HepG2 (cell line): ENCODE results near the gene CKLF. TPM values are rescaled to one million over a fixed set of nuclear protein-coding genes. Genes with fewer than 3 reads are reported as not detected.
A peak's percentile ranks its signal among the peaks of the same experiment; 100 is the strongest.

ENCODE experiments used
- ATAC-seq: fragments of 200-7000 bp; cut with Tn5 transposase; 3 replicates; pipeline ENCODE4 v1.9.1; 2020; ENCODE audit warnings: mild to moderate bottlenecking, moderate library complexity
- BruUV-seq: library from RNA; stranded (reverse); fragments of 400-500 nt; replicated peaks from 2 replicates; lab custom pipeline; 2021; lab: Mats Ljungman, UMichigan
- CTCF ChIA-PET: fragments of 300-600 bp; formaldehyde crosslinking; extraction: SDS; loops from one replicate; lab custom pipeline; 2021; ENCODE audit warnings: low total read pairs, inconsistent platforms, low intra/inter-chr PET ratio; lab: Yijun Ruan, JAX
- POLR2A ChIA-PET: fragments of 350-600 bp; sonication (Branson Sonifier 250); formaldehyde crosslinking; loops from one replicate; lab custom pipeline; 2020; ENCODE audit warnings: antibody characterized with exemption, inconsistent platforms; lab: Yijun Ruan, JAX
- DNase-seq: peaks from one replicate; pipeline ENCODE4 v3.0.0-alpha.2; 2015; ENCODE audit warnings: low spot score
- FAIRE-seq: peaks from 3 replicates; lab custom pipeline; 2011; peaks lifted over from hg19 to GRCh38; lab: Jason Lieb, UNC
- H2AFZ ChIP-seq: one replicate; pipeline ENCODE4 v1.6.1; 2011; ENCODE audit warnings: low read length, inconsistent platforms
- H3K27ac ChIP-seq: fragments of 300-600 bp; 3 replicates; pipeline ENCODE4 v1.8.0; 2011; ENCODE audit warnings: mixed run types, mild to moderate bottlenecking, mixed read lengths, low read length, inconsistent platforms; ENCODE audit not compliant: insufficient read depth; ENCODE audit errors: extremely low read length
- H3K27me3 ChIP-seq, 2 experiments: fragments of 200-600 bp in 1 of 2; 2 replicates in 1 of 2; 3 replicates in 1 of 2; pipeline versions ENCODE4 v1.6.0 to v1.8.0; 2011; ENCODE audit warnings: low read length in 2 of 2, mild to moderate bottlenecking in 2 of 2, moderate library complexity in 2 of 2, inconsistent platforms in 1 of 2; ENCODE audit not compliant: insufficient read depth in 2 of 2, control insufficient read depth in 1 of 2
- H3K36me3 ChIP-seq, 2 experiments: fragments of 200-600 bp in 1 of 2; replicated peaks in 1 of 2; 2 replicates in 1 of 2; 3 replicates in 1 of 2; pipeline versions ENCODE4 v1.5.1 to v1.8.0; 2011; ENCODE audit warnings: low read length in 2 of 2, inconsistent platforms in 1 of 2; ENCODE audit not compliant: insufficient read depth in 2 of 2, control insufficient read depth in 1 of 2
- H3K4me1 ChIP-seq: 2 replicates; pipeline ENCODE4 v1.5.1; 2012; ENCODE audit warnings: low read length, inconsistent platforms; ENCODE audit not compliant: insufficient read depth
- H3K4me2 ChIP-seq: 2 replicates; pipeline ENCODE4 v1.6.0; 2011; ENCODE audit warnings: low read depth, low read length, inconsistent platforms
- H3K4me3 ChIP-seq, 3 experiments: fragments of 200-600 bp in 1 of 3; sonication (generic), shearing (Covaris generic) in 1 of 3; replicated peaks in 1 of 3; 2 replicates each; pipeline ENCODE4 v1.5.1; 2011 to 2016; ENCODE audit warnings: low read length in 3 of 3, inconsistent platforms in 2 of 3, low read depth in 2 of 3, mild to moderate bottlenecking in 2 of 3, control low read depth in 1 of 3, mixed read lengths in 1 of 3; ENCODE audit not compliant: insufficient read depth in 1 of 3
- H3K79me2 ChIP-seq: one replicate; pipeline ENCODE4 v1.6.1; 2011; ENCODE audit warnings: low read length, inconsistent platforms; ENCODE audit not compliant: insufficient read depth
- H3K9ac ChIP-seq: 2 replicates; pipeline ENCODE4 v1.6.0; 2011; ENCODE audit warnings: mild to moderate bottlenecking, low read depth, low read length, inconsistent platforms; ENCODE audit not compliant: insufficient read depth
- H3K9me3 ChIP-seq: 2 replicates; pipeline ENCODE4 v1.5.1; 2012; ENCODE audit warnings: mild to moderate bottlenecking, low read length
- H4K20me1 ChIP-seq: 2 replicates; pipeline ENCODE4 v1.6.0; 2011; ENCODE audit warnings: inconsistent platforms, mild to moderate bottlenecking, low read length, moderate library complexity; ENCODE audit not compliant: insufficient read depth
- ATF1 ChIP-seq: IDR thresholded peaks from 2 replicates; pipeline ENCODE4 v1.6.1; 2016; ENCODE audit warnings: mild to moderate bottlenecking, control low read depth
- ATM ChIP-seq: fragments of 450-650 bp; IDR thresholded peaks from 2 replicates; pipeline ENCODE4 v1.7.1; 2017; ENCODE audit warnings: mild to moderate bottlenecking, borderline replicate concordance
- BORCS8-MEF2B ChIP-seq: sonication (generic); formaldehyde crosslinking; IDR thresholded peaks from 2 replicates; pipeline ENCODE4 v1.8.0; 2022; ENCODE audit warnings: mild to moderate bottlenecking, missing genetic modification reagents
- CHD4 ChIP-seq: fragments of 200-600 bp; sonication (generic); IDR thresholded peaks from 2 replicates; pipeline ENCODE4 v1.7.0; 2017; ENCODE audit warnings: mild to moderate bottlenecking, low read length, borderline replicate concordance
- DZIP1 ChIP-seq: sonication (generic); formaldehyde crosslinking; IDR thresholded peaks from 2 replicates; pipeline ENCODE4 v1.5.0; 2020; ENCODE audit warnings: mild to moderate bottlenecking, missing genetic modification reagents
- ETV6 ChIP-seq: sonication (generic); formaldehyde crosslinking; conservative IDR thresholded peaks from 2 replicates; pipeline ENCODE4 v1.4.0; 2020; ENCODE audit warnings: missing genetic modification reagents
- MAFG ChIP-seq: sonication (generic); formaldehyde crosslinking; IDR thresholded peaks from 2 replicates; pipeline ENCODE4 v1.5.1; 2020; ENCODE audit warnings: mild to moderate bottlenecking, missing genetic modification reagents
- MAZ ChIP-seq, 2 experiments: sonication (generic) in 1 of 2; formaldehyde crosslinking in 1 of 2; IDR thresholded peaks; 2 replicates each; pipeline versions ENCODE4 v1.5.0 to v1.6.1; 2012 to 2020; ENCODE audit warnings: low read depth in 2 of 2, mild to moderate bottlenecking in 2 of 2, borderline replicate concordance in 1 of 2, improper control_type of control experiment in 1 of 2, low read length in 1 of 2, missing genetic modification reagents in 1 of 2, moderate library complexity in 1 of 2
- NR2F6 ChIP-seq, 2 experiments: IDR thresholded peaks; 2 replicates each; pipeline ENCODE4 v1.6.1; 2016; ENCODE audit warnings: antibody characterized with exemption in 1 of 2, mild to moderate bottlenecking in 1 of 2
- POLR2AphosphoS2 ChIP-seq: IDR thresholded peaks from 2 replicates; pipeline ENCODE4 v1.6.1; 2011; ENCODE audit warnings: low read depth, low read length, improper control_type of control experiment
- RARA ChIP-seq: IDR thresholded peaks from 2 replicates; pipeline ENCODE4 v1.6.1; 2016; ENCODE audit warnings: missing genetic modification reagents, missing compliant biosample characterization
- RBAK ChIP-seq: sonication (generic); formaldehyde crosslinking; IDR thresholded peaks from 2 replicates; pipeline ENCODE4 v1.5.1; 2020; ENCODE audit warnings: mild to moderate bottlenecking, missing genetic modification reagents
- SALL2 ChIP-seq: sonication (generic); formaldehyde crosslinking; IDR thresholded peaks from 2 replicates; pipeline ENCODE4 v1.8.1; 2023; ENCODE audit warnings: mild to moderate bottlenecking, missing genetic modification reagents, inconsistent platforms
- SCMH1 ChIP-seq: sonication (generic); formaldehyde crosslinking; IDR thresholded peaks from 2 replicates; pipeline ENCODE4 v1.9.0; 2021; ENCODE audit warnings: missing genetic modification reagents, mild to moderate bottlenecking, borderline replicate concordance
- SNAPC2 ChIP-seq: sonication (generic); formaldehyde crosslinking; IDR thresholded peaks from 2 replicates; pipeline ENCODE4 v1.8.1; 2022; ENCODE audit warnings: mild to moderate bottlenecking, missing genetic modification reagents
- ZNF234 ChIP-seq: sonication (generic); formaldehyde crosslinking; conservative IDR thresholded peaks from 2 replicates; pipeline ENCODE4 v1.5.1; 2020; ENCODE audit warnings: mild to moderate bottlenecking, missing genetic modification reagents
- ZNF460 ChIP-seq: sonication (generic); formaldehyde crosslinking; IDR thresholded peaks from 2 replicates; pipeline ENCODE4 v1.5.1; 2020; ENCODE audit warnings: missing genetic modification reagents, mild to moderate bottlenecking, borderline replicate concordance
- ZNF572 ChIP-seq: sonication (generic); formaldehyde crosslinking; IDR thresholded peaks from 2 replicates; pipeline ENCODE4 v1.5.1; 2020; ENCODE audit warnings: mild to moderate bottlenecking, missing genetic modification reagents
- ZSCAN25 ChIP-seq: sonication (generic); formaldehyde crosslinking; IDR thresholded peaks from 2 replicates; pipeline ENCODE4 v1.8.0; 2022; ENCODE audit warnings: mild to moderate bottlenecking, missing genetic modification reagents
- WGBS: methylation state at CpG from one replicate; pipeline ENCODE4 v1.1.6; 2017; ENCODE audit warnings: low lambda C conversion rate; 5-methylcytosine and 5-hydroxymethylcytosine counted together
- in situ Hi-C: cut with HindIII; loops from 2 replicates; pipeline ENCODE4 v1.10.0; 2017; ENCODE audit warnings: low pct_unique_long_range_greater_than_20kb; ENCODE audit not compliant: extremely low pct_ligation_motif_present
- intact Hi-C: fragments of 100-400 bp; cut with micrococcal nuclease; formaldehyde crosslinking; loops from one replicate; pipeline ENCODE4 v1.10.0; 2022; ENCODE audit not compliant: unreplicated experiment
- polyA plus RNA-seq, 8 experiments: library from polyadenylated mRNA; depleted of rRNA in 3 of 8; stranded (reverse) in 7 of 8; unstranded in 1 of 8; fragments of >200 nt; fragmentation: Illumina TruSeq in 4 of 8; extraction: Trizol in 4 of 8; gene quantifications; 2 replicates each; pipeline versions ENCODE4 v1.2.1 to v1.2.3, GENCODE V29; 2011 to 2016; ENCODE audit warnings: low read depth in 4 of 8, missing spikeins in 1 of 8, mixed read lengths in 1 of 8; ENCODE audit not compliant: insufficient read depth in 1 of 8
- total RNA-seq, 5 experiments: library from RNA; depleted of rRNA; stranded (reverse); fragments of >200 nt; fragmentation: Illumina TruSeq; extraction: Trizol; gene quantifications; 2 replicates each; pipeline ENCODE4 v1.2.3, GENCODE V29; 2016; ENCODE audit warnings: low read depth in 1 of 5

The CKLF gene
- total and polyA plus RNA-seq, 2 of the 13 experiments (the other 11 are each of a cell fraction or from before 2014, with no cell fraction given) = 120 to 167 TPM

- no TSS peak for BruUV-seq
- Histone ChIP-seq H2AFZ (no peak overlapping the region), H3K4me1 (peaks cover 13% of the 10 kb centered on the region), H3K9ac (no peak overlapping the region), H3K9me3 (no peaks in the 10 kb centered on the region), H3K79me2 (no peaks in the 10 kb centered on the region), H4K20me1 (no peaks in the 10 kb centered on the region), H3K27ac (no peak overlapping the region), H3K36me3 (peaks cover 3 to 23% of the 10 kb centered on the region in 2 experiments; a peak in 4 of 5 replicates), H3K4me3 (no peak overlapping the region), H3K27me3 (no peaks in the 10 kb centered on the region), H3K4me2 (no peak overlapping the region)
- in situ Hi-C loops (no loop called here), intact Hi-C loops (loop anchor here (5.0 kb wide), 1 partner anchor 1336 kb away; the partner anchor contains the start of gene EDC4)
- POLR2A ChIA-PET = interaction anchor here (0.7 kb wide), 1 partner anchor 14 kb away, joined by 3 read pairs; no protein-coding TSS in a partner anchor
- ATAC-seq (peak; percentile 55), DNase-seq (no peak), FAIRE-seq (no peak)
- TF ChIP-seq SALL2 (CRISPR knock-in tag) (no peak), SCMH1 (CRISPR knock-in tag) (no peak), ATF1 (CRISPR knock-in tag) (no peak), ETV6 (CRISPR knock-in tag) (no peak), ZNF572 (no peak), CHD4 (no peak), POLR2AphosphoS2 (no peak), RBAK (no peak), SNAPC2 (CRISPR knock-in tag) (no peak), BORCS8-MEF2B (CRISPR knock-in tag) (no peak)
- CTCF ChIA-PET = no interaction called here
- WGBS = 88% methylated on average over 4 of the region's 4 CpGs
Measured at GRCh38 chr16:66536525-66536924, 15.9 kb upstream of the CKLF start.

- no peak for FAIRE-seq
- Histone ChIP-seq H4K20me1 (no peaks in the 10 kb centered on the region), H3K27me3 (no peaks in the 10 kb centered on the region), H3K36me3 (peaks cover 3 to 21% of the 10 kb centered on the region in 2 experiments; a peak in 3 of 5 replicates), H3K79me2 (no peaks in the 10 kb centered on the region), H3K9ac (no peak overlapping the region), H3K4me1 (peaks cover 13% of the 10 kb centered on the region), H2AFZ (no peak overlapping the region), H3K27ac (no peak overlapping the region), H3K9me3 (no peaks in the 10 kb centered on the region), H3K4me3 (no peak overlapping the region), H3K4me2 (no peak overlapping the region)
- intact Hi-C loops (loop anchor here (5.0 kb wide), 1 partner anchor 1335 kb away; the partner anchor contains the start of gene EDC4), in situ Hi-C loops (no loop called here)
- no TSS peak for BruUV-seq
- no peak for DNase-seq
- POLR2A ChIA-PET = no interaction called here
- CTCF ChIA-PET = no interaction called here
- no peak for ATAC-seq
- WGBS = 95% methylated on average over 2 of the region's 2 CpGs
- TF ChIP-seq ZSCAN25 (CRISPR knock-in tag) (no peak), RARA (CRISPR knock-in tag) (no peak), MAZ (IDR thresholded peaks at IDR 0.05; ENCODE audit: borderline replicate concordance, low read depth, low read length) (no peak), MAZ (CRISPR knock-in tag; IDR thresholded peaks at IDR 0.05; ENCODE audit: low read depth) (no peak), NR2F6 (IDR thresholded peaks at IDR 0.05) (no peak), NR2F6 (CRISPR knock-in tag; IDR thresholded peaks at IDR 0.05) (no peak), MAFG (no peak), ZNF234 (no peak), ZNF460 (CRISPR knock-in tag) (no peak), DZIP1 (CRISPR knock-in tag) (no peak), ATM (no peak)
Measured at GRCh38 chr16:66537236-66537635, 15.1 kb upstream of the CKLF start.
